Measurements from ENCODE around the gene LBR.

DNA sequence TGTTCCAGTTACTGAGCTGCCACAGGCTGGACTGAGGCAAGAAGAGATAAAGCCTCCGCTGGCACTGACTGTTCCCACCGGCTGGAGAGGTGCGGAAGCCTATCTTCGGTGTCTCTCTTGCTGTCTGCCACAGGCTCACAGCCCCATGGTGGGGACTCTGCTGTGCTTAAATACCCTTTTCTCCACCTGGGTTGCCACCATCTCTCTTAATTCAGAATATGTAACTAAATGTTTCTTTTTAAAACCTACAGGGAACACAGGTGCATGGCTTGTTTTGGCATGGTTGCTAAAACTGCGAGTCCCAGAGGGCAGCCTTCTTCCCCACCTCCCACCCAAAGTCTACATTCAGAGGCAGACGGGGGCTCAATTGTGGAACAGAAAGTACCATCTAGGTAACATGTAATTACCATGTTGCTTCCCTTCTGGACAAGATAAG lies 8.1 kb upstream of the LBR start:
- TF ChIP-seq, protein P1, sequence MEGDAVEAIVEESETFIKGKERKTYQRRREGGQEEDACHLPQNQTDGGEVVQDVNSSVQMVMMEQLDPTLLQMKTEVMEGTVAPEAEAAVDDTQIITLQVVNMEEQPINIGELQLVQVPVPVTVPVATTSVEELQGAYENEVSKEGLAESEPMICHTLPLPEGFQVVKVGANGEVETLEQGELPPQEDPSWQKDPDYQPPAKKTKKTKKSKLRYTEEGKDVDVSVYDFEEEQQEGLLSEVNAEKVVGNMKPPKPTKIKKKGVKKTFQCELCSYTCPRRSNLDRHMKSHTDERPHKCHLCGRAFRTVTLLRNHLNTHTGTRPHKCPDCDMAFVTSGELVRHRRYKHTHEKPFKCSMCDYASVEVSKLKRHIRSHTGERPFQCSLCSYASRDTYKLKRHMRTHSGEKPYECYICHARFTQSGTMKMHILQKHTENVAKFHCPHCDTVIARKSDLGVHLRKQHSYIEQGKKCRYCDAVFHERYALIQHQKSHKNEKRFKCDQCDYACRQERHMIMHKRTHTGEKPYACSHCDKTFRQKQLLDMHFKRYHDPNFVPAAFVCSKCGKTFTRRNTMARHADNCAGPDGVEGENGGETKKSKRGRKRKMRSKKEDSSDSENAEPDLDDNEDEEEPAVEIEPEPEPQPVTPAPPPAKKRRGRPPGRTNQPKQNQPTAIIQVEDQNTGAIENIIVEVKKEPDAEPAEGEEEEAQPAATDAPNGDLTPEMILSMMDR (IDR thresholded peaks at IDR 0.05; ENCODE audit: low read length): no peak
- TF ChIP-seq EZH2 (IDR thresholded peaks at IDR 0.05; ENCODE audit: borderline replicate concordance, low read length): no peak

All from OCI-LY1 (cell line).